Measurements from ENCODE around the gene FNBP1.

Gene FNBP1

DNA sequence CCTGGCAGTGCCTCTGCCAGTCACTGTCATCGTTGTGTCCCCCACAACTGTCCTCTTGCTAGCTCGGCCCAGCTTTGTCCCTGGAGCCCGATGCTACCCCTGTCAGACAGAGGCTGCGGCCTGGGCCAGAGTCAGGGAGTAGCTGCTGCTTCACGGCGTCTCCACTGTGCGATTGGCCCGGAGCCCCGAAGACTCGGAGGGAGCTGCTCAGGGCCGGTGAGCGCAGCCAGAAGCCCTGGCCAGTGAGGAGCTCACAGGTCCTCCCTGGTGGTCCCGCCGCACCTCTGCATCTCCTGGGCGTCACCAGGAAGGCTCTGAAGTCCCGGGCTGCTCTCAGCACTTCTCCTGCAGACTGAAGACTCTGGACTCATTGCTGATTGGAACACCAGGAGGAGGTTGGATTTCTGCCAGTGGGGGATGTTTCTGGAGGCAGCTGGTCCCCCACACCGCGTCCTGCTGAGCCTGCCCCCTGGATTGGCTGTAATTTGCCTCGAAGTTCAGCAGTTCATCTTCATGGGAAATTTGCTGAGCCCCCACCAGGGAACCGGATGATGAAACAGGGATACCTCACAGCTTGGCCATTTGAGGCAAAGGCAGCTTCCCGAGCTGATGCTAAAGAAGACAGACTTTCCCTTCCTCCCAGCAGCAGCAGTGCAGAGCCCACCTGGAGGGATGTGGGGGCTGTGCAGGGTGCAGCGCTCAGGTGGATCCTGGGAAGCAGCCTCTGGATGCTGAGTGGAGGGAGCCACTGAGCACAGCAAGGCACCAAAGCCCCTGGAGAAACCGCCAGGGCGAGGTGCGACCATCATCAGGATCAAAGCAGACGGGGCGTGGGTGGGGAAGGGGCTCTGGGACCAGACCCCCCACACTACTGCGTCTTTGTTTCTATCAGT, 162.1 kb downstream of the FNBP1 start:
- ChIA-PET CTCF (no interaction called here), POLR2A (no interaction called here)
- TF ChIP-seq L3MBTL2 (conservative IDR thresholded peaks at IDR 0.05) (no peak), CTBP1 (IDR thresholded peaks at IDR 0.05; ENCODE audit: borderline replicate concordance) (no peak), NFRKB (IDR thresholded peaks at IDR 0.05) (no peak), SUZ12 (IDR thresholded peaks at IDR 0.05) (no peak), LEF1 (IDR thresholded peaks at IDR 0.05; ENCODE audit: borderline replicate concordance) (no peak), FOXA1 (IDR thresholded peaks at IDR 0.05) (no peak), SP1 (IDR thresholded peaks at IDR 0.05) (no peak), BHLHE40 (IDR thresholded peaks at IDR 0.05; ENCODE audit: borderline replicate concordance) (no peak)
- TF ChIP-seq, protein P1, sequence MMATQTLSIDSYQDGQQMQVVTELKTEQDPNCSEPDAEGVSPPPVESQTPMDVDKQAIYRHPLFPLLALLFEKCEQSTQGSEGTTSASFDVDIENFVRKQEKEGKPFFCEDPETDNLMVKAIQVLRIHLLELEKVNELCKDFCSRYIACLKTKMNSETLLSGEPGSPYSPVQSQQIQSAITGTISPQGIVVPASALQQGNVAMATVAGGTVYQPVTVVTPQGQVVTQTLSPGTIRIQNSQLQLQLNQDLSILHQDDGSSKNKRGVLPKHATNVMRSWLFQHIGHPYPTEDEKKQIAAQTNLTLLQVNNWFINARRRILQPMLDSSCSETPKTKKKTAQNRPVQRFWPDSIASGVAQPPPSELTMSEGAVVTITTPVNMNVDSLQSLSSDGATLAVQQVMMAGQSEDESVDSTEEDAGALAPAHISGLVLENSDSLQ (IDR thresholded peaks at IDR 0.05), result no peak
- DNase-seq (ENCODE audit: extremely low spot score), result no peak

DNA sequence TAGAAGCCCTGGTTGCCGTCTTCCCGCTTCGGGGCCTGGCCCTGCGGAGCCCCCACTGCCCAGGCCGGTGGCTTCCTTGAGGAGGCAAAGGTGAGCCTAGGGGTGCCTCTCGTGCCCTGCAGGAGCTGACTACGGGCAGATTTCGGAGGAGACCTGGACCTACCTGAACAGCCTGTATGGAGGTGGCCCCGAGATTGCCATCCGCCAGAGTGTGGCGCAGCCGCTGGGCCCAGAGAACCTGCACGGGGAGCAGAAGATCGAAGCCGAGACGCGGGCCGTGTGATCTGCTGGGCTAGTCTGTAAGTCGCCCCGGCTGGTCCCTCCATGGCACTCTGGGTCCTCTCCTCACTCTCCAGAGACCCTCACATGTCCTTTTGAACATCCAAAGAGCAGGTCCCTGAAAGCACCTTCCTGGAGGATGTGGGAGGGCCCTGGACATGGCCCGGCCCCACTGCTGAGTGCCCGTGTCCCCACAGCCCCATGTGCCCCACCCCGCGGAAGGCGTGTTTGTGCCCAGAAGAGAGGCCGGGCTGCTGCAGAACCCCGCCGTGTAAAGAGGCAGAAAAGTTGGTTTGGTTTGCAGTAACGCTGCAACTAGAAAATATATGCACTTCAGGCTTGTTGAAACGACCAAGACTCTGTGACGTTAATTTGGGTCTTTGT, 162.9 kb downstream of the FNBP1 start:
- CTCF ChIA-PET, result no interaction called here

DNA sequence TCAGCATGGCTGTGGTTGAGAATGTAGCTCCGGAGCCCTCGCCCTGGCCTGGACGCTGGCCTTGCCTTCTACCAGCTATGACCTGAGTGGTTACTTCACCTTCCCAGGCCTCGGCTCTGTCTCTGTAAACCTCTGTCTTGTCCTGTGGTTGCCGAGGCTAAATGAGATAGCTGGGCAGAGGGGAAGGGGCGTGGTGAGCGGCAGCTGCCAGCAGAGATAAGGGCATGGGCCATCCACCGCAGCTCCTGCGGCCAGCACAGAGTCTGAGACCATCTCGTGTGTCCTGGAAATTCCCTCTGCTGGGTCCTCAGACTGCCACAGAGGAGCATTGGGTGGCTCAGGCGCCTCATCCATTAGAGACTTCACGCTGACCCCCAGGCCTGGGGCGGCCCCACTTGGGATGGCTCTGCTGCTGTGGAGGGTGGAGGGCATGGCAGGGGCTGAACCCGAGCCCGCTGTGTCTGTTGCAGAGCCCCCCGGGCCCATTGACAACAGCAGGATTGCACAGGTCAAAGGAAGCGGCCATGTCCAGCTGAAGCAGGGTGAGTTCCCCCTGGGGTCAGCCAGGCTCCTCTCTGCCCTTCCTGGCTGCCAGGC, 163.8 kb downstream of the FNBP1 start:
- no peak for TF ChIP-seq FOXK2 (IDR thresholded peaks at IDR 0.05)
- no peak for TF ChIP-seq ARNT (IDR thresholded peaks at IDR 0.05)
- TF ChIP-seq, protein P1 (IDR thresholded peaks at IDR 0.05), result no peak
- TF ChIP-seq SP1 (IDR thresholded peaks at IDR 0.05), result no peak
- no peak for TF ChIP-seq BHLHE40 (IDR thresholded peaks at IDR 0.05; ENCODE audit: borderline replicate concordance)
- no peak for TF ChIP-seq LEF1 (IDR thresholded peaks at IDR 0.05; ENCODE audit: borderline replicate concordance)
- no peak for TF ChIP-seq FOXM1 (IDR thresholded peaks at IDR 0.05; ENCODE audit: borderline replicate concordance)
- no peak for TF ChIP-seq SUZ12 (IDR thresholded peaks at IDR 0.05)
- no peak for TF ChIP-seq NFRKB (IDR thresholded peaks at IDR 0.05)
- no peak for TF ChIP-seq CTBP1 (IDR thresholded peaks at IDR 0.05; ENCODE audit: borderline replicate concordance)
- no peak for TF ChIP-seq ELF4 (IDR thresholded peaks at IDR 0.05)
- no peak for TF ChIP-seq L3MBTL2 (conservative IDR thresholded peaks at IDR 0.05)
- no peak for TF ChIP-seq FOXA1 (IDR thresholded peaks at IDR 0.05)
- no peak for TF ChIP-seq ZNF384 (IDR thresholded peaks at IDR 0.05)
- no peak for TF ChIP-seq HDGF (IDR thresholded peaks at IDR 0.05; ENCODE audit: borderline replicate concordance)
- DNase-seq (ENCODE audit: extremely low spot score), result no peak
- ChIA-PET CTCF (no interaction called here), POLR2A (no interaction called here)

More for the DNA sequence above, 162.9 kb downstream of the FNBP1 start:
- no peak for TF ChIP-seq SUZ12 (IDR thresholded peaks at IDR 0.05)
- no peak for TF ChIP-seq L3MBTL2 (conservative IDR thresholded peaks at IDR 0.05)
- TF ChIP-seq FOXK2 (IDR thresholded peaks at IDR 0.05), result no peak
- no peak for TF ChIP-seq ARNT (IDR thresholded peaks at IDR 0.05)
- no peak for TF ChIP-seq HDGF (IDR thresholded peaks at IDR 0.05; ENCODE audit: borderline replicate concordance)
- TF ChIP-seq LEF1 (IDR thresholded peaks at IDR 0.05; ENCODE audit: borderline replicate concordance), result no peak
- TF ChIP-seq TARDBP (IDR thresholded peaks at IDR 0.05), result no peak
- no peak for TF ChIP-seq BHLHE40 (IDR thresholded peaks at IDR 0.05; ENCODE audit: borderline replicate concordance)
- no peak for TF ChIP-seq ZNF384 (IDR thresholded peaks at IDR 0.05)
- TF ChIP-seq NFRKB (IDR thresholded peaks at IDR 0.05), result no peak
- TF ChIP-seq ELF4 (IDR thresholded peaks at IDR 0.05), result no peak
- TF ChIP-seq, protein P1 (IDR thresholded peaks at IDR 0.05), result no peak
- no peak for TF ChIP-seq FOXM1 (IDR thresholded peaks at IDR 0.05; ENCODE audit: borderline replicate concordance)
- no peak for TF ChIP-seq FOXA1 (IDR thresholded peaks at IDR 0.05)
- no peak for TF ChIP-seq SP1 (IDR thresholded peaks at IDR 0.05)
- TF ChIP-seq CTBP1 (IDR thresholded peaks at IDR 0.05; ENCODE audit: borderline replicate concordance), result no peak
- POLR2A ChIA-PET, result no interaction called here
- DNase-seq (ENCODE audit: extremely low spot score), result no peak

DNA sequence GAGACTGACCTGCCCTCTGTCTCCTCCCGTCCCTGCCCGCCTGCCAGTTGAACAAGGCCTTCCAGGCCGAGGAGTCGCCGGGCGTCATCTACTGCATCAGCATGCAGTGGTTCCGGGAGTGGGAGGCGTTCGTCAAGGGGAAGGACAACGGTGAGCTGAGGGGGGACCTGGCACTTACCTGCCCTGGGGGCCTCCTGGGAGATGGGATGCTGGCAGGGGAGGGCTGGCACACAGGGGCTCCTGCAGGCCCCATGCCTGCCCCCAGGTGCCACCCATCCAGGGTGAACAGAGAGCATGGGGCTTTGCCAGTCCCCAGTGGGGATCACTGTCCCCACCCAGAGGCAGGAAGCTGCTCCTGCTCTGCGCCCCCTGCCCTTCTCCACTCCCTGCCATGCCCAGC, 164.7 kb downstream of the FNBP1 start:
- DNase-seq (ENCODE audit: extremely low spot score), result no peak
- POLR2A ChIA-PET, result no interaction called here
- CTCF ChIA-PET, result interaction anchor here (0.6 kb wide), 1 partner anchor 150 kb away, joined by 4 read pairs; no protein-coding TSS in a partner anchor
- no peak for TF ChIP-seq FOXK2 (IDR thresholded peaks at IDR 0.05)
- no peak for TF ChIP-seq SUZ12 (IDR thresholded peaks at IDR 0.05)
- TF ChIP-seq TARDBP (IDR thresholded peaks at IDR 0.05), result no peak
- no peak for TF ChIP-seq HDGF (IDR thresholded peaks at IDR 0.05; ENCODE audit: borderline replicate concordance)
- no peak for TF ChIP-seq BHLHE40 (IDR thresholded peaks at IDR 0.05; ENCODE audit: borderline replicate concordance)
- no peak for TF ChIP-seq ZNF384 (IDR thresholded peaks at IDR 0.05)
- no peak for TF ChIP-seq SP1 (IDR thresholded peaks at IDR 0.05)
- no peak for TF ChIP-seq FOXA1 (IDR thresholded peaks at IDR 0.05)
- TF ChIP-seq ARNT (IDR thresholded peaks at IDR 0.05), result no peak
- no peak for TF ChIP-seq FOXM1 (IDR thresholded peaks at IDR 0.05; ENCODE audit: borderline replicate concordance)
- no peak for TF ChIP-seq LEF1 (IDR thresholded peaks at IDR 0.05; ENCODE audit: borderline replicate concordance)

DNA sequence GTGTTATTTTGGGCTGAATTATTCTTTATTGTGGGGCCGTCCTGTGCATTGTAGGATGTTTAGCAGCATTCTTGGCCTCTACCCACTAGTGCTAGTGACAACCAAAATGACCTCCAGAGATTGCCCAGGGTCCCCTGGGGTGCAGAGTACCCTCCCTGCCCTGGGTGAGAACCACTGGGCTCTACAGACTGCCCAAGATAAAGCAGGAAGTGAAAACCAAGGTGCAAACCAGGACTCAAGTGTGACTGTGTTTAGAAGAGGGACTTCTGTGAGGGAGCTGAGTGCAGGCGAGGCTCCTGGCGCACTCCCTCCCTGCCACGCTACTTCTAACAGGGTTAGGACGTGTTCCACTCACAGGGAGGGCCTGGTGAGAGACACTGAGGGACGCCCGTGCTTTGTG, 166.2 kb downstream of the FNBP1 start:
- CTCF ChIA-PET, result no interaction called here
- POLR2A ChIA-PET, result no interaction called here
- DNase-seq (ENCODE audit: extremely low spot score), result no peak
- TF ChIP-seq ELF4 (IDR thresholded peaks at IDR 0.05), result no peak
- no peak for TF ChIP-seq NFRKB (IDR thresholded peaks at IDR 0.05)
- no peak for TF ChIP-seq FOXM1 (IDR thresholded peaks at IDR 0.05; ENCODE audit: borderline replicate concordance)
- TF ChIP-seq HDGF (IDR thresholded peaks at IDR 0.05; ENCODE audit: borderline replicate concordance), result no peak
- TF ChIP-seq SP1 (IDR thresholded peaks at IDR 0.05), result no peak
- no peak for TF ChIP-seq TARDBP (IDR thresholded peaks at IDR 0.05)
- TF ChIP-seq CTBP1 (IDR thresholded peaks at IDR 0.05; ENCODE audit: borderline replicate concordance), result no peak
- no peak for TF ChIP-seq ARNT (IDR thresholded peaks at IDR 0.05)
- TF ChIP-seq, protein P1 (IDR thresholded peaks at IDR 0.05), result no peak
